Ovary (tissue), 9 donors: Measurements from ENCODE around the gene RELL2. TPM values are rescaled to one million over a fixed set of nuclear protein-coding genes. Genes with fewer than 3 reads are reported as not detected.

Source experiments
- DNase-seq, 5 donors: peaks; one replicate each; pipeline ENCODE4 v3.0.0-alpha.2; 2019 to 2020
- H3K27ac ChIP-seq, 2 donors: fragments of 200-600 bp; one replicate each; pipeline versions ENCODE4 v1.5.1 to v1.8.0; 2019 to 2022
- H3K27me3 ChIP-seq: fragments of 200-600 bp; one replicate; pipeline ENCODE4 v1.8.0; 2022
- H3K36me3 ChIP-seq: fragments of 200-600 bp; sonication (generic); one replicate; pipeline ENCODE4 v1.5.1; 2019
- H3K4me1 ChIP-seq: one replicate; pipeline ENCODE4 v1.8.1; 2013; ENCODE audit warnings: mild to moderate bottlenecking, moderate library complexity; ENCODE audit not compliant: insufficient read depth
- H3K4me3 ChIP-seq: fragments of 200-600 bp; sonication (generic); one replicate; pipeline ENCODE4 v1.5.1; 2017
- H3K9me3 ChIP-seq, 2 donors: fragments of 200-600 bp in 1 of 2; sonication (generic) in 1 of 2; one replicate each; pipeline versions ENCODE4 v1.5.1 to v1.8.1; 2013 to 2019; ENCODE audit warnings: mild to moderate bottlenecking in 1 of 2, moderate library complexity in 1 of 2
- CTCF ChIP-seq, 3 donors: fragments of 450-650 bp in 2 of 3; fragments of 200-600 bp in 1 of 3; IDR thresholded peaks; one replicate each; pipeline versions ENCODE4 v1.5.1 to v1.8.0; 2016 to 2022; ENCODE audit warnings: antibody characterized with exemption in 3 of 3, mild to moderate bottlenecking in 1 of 3
- EP300 ChIP-seq: sonication (generic); formaldehyde crosslinking; IDR thresholded peaks from one replicate; pipeline ENCODE4 v1.6.1; 2017; ENCODE audit warnings: antibody characterized with exemption
- POLR2A ChIP-seq: fragments of 450-650 bp; IDR thresholded peaks from one replicate; pipeline ENCODE4 v1.6.1; 2017; ENCODE audit warnings: antibody characterized with exemption, mild to moderate bottlenecking, moderate library complexity
- WGBS, 3 donors: extraction: QIAGEN DNeasy Blood & Tissue Kit in 1 of 3; methylation state at CpG; one replicate each; pipeline versions ENCODE4 v1.1.5 to v1.1.7; 2013 to 2017; 5-methylcytosine and 5-hydroxymethylcytosine counted together
- intact Hi-C, 4 donors: fragments of 100-400 bp; cut with DNase I; formaldehyde crosslinking; loops; one replicate each; pipeline versions ENCODE4 v1.11.0 to v1.15.1; 2022 to 2023
- polyA plus RNA-seq, 2 donors: library from polyadenylated mRNA; stranded (reverse); fragments of 200-250 nt in 1 of 2; fragments of 350-450 nt in 1 of 2; fragmentation: Illumina TruSeq in 1 of 2; extraction: RNeasy Lipid Tissue Mini Kit (QIAGEN cat#74804) in 1 of 2; gene quantifications; one replicate each; pipeline ENCODE4 v1.2.3, GENCODE V29; 2013 to 2014
- total RNA-seq, 7 donors: library from RNA; depleted of rRNA in 2 of 7; stranded (reverse); fragments of >200 nt in 2 of 7; fragmentation: NEBNext Ultra II Directional in 3 of 7; extraction: Animal tissue kit (Norgen Biotek cat#: 25700) in 3 of 7; gene quantifications; one replicate each; pipeline versions ENCODE4 v1.1.0 to v1.2.4, GENCODE V29; 2016 to 2023
- donor health status: DM: no; HTN: no; CAD: no; lungs with moderate emphysema.
- donor health status: DM: no; HTN: no; CAD: no.
- donor health status: Bipolar disorder and iron deficiency.
- donor health status: DM: yes; HTN: yes; CAD: no.
- donor health status: DM: no; HTN: no; CAD: no.
- donor health status: DM: yes; HTN: yes; CAD: no.

RELL2 gene
- total and polyA plus RNA-seq, 9 donors: 0.58 to 3.0 (median 1.6) TPM; not detected in 1

GRCh38 chr5:141649056-141649688, 12.4 kb downstream of the RELL2 start:
- H3K27me3 ChIP-seq: no peaks in the 10 kb centered on the region
- DNase-seq: peak in 3 of 5 donors; percentile 47 to 56 (median 48)
- peaks cover 5% of the 10 kb centered on the region for H3K4me1 ChIP-seq
- H3K36me3 ChIP-seq: no peaks in the 10 kb centered on the region
- WGBS, 3 donors: 90 to 92% (median 91%) methylated on average over 17 of the region's 17 CpGs
- intact Hi-C loops: no loop called here
- no peak overlapping the region for H3K4me3 ChIP-seq
- no peak for TF ChIP-seq EP300
- no peak for TF ChIP-seq CTCF (IDR thresholded peaks at IDR 0.05)
- TF ChIP-seq POLR2A: no peak
- no peaks in the 10 kb centered on the region for H3K9me3 ChIP-seq
- H3K27ac ChIP-seq: no peak overlapping the region

- TF ChIP-seq CTCF (IDR thresholded peaks at IDR 0.05): no peak
- TF ChIP-seq EP300: no peak
- TF ChIP-seq POLR2A: no peak
- Histone ChIP-seq H3K9me3 (no peaks in the 10 kb centered on the region), H3K36me3 (no peaks in the 10 kb centered on the region), H3K27me3 (no peaks in the 10 kb centered on the region), H3K27ac (no peak overlapping the region), H3K4me3 (no peak overlapping the region), H3K4me1 (peaks cover 5% of the 10 kb centered on the region)
- DNase-seq: no peak
- intact Hi-C loops: no loop called here
Observed at GRCh38 chr5:141649972-141650371, 13.2 kb downstream of the RELL2 start.

GRCh38 chr5:141650851-141651727, 14.3 kb downstream of the RELL2 start, which contains the start of gene FCHSD1:
FCHSD1 (minus strand) TSS chr5:141651418; CDS start chr5:141651368, 50 bp downstream.
- TF ChIP-seq CTCF (IDR thresholded peaks at IDR 0.05): no peak
- TF ChIP-seq POLR2A: no peak
- no peak for TF ChIP-seq EP300
- no peaks in the 10 kb centered on the region for H3K27me3 ChIP-seq
- peaks cover 5% of the 10 kb centered on the region for H3K4me1 ChIP-seq
- peak within 1 kb of the TSS; percentile 51 for H3K4me3 ChIP-seq
- 1 to 2% (median 2%) methylated on average over 42 to 50 of the region's 50 CpGs for WGBS, 3 donors
- H3K36me3 ChIP-seq: no peaks in the 10 kb centered on the region
- peak within 1 kb of the TSS in 1 of 2 donors; percentile 18 for H3K27ac ChIP-seq
- intact Hi-C loops: no loop called here
- DNase-seq: peak; percentile 89 to 94 (median 93)
- H3K9me3 ChIP-seq: no peaks in the 10 kb centered on the region

- intact Hi-C loops: no loop called here
- TF ChIP-seq CTCF (IDR thresholded peaks at IDR 0.05) (no peak), EP300 (no peak), POLR2A (no peak)
- Histone ChIP-seq H3K36me3 (no peaks in the 10 kb centered on the region), H3K27ac (no peak overlapping the region), H3K4me1 (peaks cover 5% of the 10 kb centered on the region), H3K27me3 (no peaks in the 10 kb centered on the region), H3K9me3 (no peaks in the 10 kb centered on the region), H3K4me3 (peak overlapping the region; percentile 51)
- DNase-seq: no peak
- 52 to 62% (median 55%) methylated on average over 9 of the region's 9 CpGs for WGBS, 3 donors
Observed at GRCh38 chr5:141651728-141652105, 14.9 kb downstream of the RELL2 start.
